CD4-positive, alpha-beta T cell treated with Interleukin-21 for 1 hour (primary cell): Measurements from ENCODE around the gene ATAD3A.

Source experiments
- DNase-seq: peaks from one replicate; pipeline ENCODE4 v3.0.0-alpha.2; 2020

Gene ATAD3A

DNA sequence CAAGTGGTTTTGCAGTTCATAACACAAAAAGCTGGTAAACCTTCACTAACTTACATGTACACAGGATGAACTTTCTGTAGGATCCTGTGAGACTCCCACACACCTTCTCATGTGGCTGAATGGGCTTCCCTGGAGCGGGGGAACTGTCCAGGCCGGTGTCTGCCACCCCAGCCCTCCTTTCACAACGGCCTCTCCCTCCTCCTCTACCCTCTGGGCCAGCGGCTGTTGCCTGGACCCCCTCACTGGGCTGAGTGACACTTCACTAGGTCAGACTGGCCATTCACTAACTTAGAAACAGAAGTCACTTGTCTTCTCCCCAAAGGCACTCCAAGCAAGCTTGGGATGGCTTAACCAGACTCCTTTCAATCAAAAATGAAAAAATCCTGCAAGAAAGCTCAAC is 46.6 kb downstream of the ATAD3A start:
- no peak for DNase-seq

DNA sequence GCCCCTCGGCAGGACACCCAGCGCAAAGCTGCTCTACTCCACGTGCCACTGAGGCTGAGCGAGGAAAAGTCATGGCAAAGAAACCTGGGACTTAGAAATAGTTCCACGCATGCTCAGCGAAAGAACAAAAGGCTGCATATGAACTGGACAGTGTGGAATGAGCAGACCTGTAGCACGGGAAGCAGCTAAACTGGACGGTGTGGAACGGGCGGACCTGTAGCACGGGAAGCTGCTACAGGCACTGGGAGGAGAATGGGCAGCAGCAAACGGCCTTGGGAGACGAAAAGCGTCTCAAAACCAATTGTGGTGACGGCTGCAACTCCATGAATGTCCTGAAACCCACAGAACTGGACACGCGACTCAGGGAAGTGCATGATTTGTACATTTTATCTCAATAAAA is 47.1 kb downstream of the ATAD3A start:
- no peak for DNase-seq

DNA sequence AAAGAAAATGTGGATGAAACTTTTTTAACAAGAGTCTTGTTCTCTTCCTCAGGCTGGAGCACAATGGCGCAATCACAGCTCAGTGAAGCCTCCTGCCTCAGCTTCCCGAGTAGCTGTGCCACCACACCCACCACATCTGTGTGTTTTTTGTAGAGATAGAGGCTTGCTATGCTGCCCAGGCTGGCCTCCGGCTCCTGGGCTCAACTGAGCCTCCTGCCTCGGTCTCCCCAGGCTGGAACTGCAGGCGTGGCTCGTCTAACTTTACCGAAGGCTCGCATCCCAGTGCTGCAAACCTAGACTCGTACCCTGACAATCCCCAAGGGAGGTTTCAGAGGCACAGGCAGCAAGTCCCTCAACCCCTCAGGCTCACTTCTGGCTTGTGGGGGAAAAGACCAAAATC is 48.2 kb downstream of the ATAD3A start:
- no peak for DNase-seq

DNA sequence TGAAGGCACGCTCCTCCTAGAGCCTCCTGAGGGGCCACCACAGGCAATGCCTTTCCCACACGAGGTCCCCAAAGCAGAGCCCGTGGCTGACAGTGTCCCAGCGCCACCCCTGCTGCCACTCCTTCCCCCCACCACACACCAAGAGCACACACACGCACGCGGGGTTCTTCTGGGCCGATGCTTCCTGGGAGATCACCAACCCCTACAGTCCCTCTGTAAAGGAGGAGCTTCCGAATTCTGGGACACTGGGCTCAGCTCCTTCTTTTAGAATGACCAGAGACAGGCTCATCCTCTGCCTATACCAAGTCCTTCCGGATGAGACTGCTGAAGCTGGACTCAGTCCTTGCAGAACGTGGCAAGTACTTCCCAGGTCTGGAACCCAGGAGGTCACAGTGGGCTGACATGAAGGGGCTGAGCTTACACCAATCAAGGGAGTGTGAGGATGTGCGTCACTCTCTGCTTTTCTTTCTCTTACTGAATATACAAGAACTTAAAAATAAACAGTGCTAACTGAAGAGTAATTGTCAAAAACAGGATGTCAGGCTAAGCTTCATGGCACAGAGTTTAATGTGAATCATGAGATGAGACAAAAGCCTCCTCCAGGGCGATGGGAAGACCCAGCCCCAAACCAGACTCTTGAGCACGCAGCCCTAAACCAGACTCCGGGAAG is 50.0 kb downstream of the ATAD3A start:
- no peak for DNase-seq

DNA sequence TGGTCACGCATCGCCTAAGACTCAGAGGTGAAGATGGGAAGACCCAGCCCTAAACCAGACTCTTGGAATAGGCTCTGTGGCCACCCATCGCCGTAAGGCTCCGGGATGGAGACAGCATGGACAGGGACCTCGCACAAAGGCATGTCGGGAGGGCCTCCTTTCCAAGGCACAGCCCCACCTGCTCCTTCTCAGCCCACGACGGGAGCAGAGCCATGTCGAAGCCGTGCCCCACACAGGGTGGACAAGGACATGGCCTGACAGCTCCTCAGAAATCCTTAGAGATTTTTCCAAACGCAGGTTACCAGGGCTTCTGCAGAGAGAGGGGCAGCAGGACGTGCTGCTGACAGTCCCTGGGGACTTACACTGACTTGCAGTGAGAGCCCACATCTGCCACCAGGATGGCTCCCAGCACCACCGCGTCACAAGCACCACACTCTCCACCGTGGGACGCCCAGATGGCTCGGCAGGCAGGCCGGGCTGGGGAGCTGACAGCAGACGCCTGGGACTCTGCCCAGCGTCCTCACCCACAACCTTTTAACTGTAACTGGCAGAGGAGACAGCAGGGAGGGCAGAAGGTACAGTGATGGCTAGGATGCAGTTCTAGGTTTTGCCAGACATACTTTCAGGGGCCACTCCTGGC is 50.7 kb downstream of the ATAD3A start:
- no peak for DNase-seq

DNA sequence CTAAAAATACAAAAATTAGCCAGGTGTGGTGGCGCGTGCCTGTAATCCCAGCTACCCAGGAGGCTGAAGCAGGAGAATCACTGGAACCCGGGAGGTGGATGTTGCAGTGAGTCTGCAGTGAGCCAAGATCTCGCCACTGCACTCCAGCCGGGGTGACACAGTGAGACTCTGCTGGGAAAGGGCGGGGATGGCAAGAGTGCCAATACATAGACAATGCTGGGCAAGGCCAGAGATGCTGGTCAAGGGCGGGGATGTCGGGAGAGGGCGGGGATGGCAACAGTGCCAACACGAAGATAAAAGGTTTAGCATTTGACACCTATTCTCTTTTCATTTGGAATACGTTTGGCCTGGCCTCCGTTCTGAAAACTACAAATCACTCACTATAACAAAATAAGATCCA is 51.7 kb downstream of the ATAD3A start:
- DNase-seq = no peak

DNA sequence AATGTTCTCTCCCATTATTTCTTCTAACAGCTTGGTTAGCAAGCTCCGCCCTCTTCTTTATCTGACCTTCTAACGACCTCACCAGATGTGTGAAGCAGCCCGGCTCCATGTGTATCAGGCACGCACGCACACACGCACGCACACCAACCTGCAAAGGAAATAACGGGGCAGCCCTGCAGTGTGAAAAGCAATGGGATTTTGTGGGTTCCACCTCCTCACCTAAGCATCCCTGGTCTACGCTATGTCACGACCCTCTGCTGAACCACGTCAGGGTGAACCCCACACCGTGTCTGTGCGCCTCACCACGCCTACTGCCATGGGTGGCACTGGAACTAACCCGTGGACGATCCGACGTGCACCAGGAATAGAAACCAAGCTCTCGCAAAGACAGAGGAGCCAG is 52.3 kb downstream of the ATAD3A start:
- DNase-seq = no peak

DNA sequence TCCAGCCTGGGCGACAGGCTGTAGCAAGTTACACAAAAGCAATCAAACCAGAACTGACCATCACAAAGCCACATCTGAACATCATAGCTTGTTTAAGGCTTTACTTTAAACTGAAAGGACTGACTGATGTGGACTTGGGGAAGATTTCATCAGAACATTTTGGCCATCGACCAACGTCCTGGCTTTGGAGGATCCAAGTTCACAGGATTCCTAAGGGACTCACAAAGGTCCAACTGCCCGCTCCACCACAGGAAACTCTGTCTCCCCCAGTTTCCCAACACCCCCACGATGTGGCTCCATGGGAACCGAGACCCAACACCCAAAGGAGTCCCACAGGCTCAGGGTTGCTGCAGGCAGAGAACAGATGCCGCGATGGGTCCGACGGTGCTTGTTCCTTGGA is 53.4 kb downstream of the ATAD3A start:
- DNase-seq = no peak

DNA sequence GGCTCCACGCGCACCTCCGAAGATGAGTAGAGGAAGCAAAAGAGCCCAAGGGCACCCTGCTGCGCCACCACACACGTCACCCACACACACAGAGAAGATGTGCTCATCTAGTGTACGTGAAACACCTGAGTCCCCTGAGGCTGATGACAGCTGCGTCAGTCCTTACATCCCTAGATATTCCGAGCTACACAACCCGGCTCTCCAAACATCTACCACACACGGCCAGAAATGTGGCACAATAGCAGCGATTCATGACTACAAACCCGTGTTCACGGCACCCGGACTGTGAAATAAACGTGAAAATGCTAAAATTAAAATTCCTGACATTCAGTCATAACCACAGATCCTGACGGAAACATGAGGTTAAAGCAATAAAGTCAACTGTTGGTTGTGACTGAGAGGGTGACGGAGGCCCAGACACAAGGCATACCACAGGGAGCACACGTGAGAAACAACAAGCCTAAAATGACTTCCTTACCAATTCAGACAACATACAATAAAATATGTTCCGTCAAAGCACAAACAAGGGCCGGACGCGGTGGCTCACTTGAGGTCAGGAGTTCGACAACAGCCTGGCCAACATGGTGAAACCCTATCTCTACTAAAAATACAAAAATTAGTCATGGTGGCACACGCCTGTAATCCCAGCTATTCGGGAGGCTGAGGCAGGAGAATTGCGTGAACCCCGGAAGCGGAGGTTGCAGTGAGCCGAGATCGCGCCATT is 55.4 kb downstream of the ATAD3A start:
- DNase-seq = no peak

DNA sequence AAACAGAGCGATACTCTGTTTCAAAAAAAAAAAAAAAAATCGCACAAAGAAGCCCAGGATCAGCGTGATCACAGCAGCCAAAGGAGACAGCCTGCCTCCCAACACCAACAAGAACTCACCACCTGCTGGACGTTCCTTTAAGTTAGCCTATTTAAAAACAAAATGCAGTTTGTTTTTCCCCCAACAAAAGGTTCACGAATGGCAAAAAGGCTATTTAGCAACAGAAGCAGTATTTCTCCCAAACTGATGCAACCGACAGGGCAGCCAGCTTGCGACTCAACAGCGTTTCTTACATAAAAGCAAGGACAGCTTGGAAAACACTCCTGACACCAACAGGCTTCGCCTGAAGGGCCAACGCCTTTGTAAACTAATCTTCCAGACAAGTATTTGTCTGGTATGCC is 55.9 kb downstream of the ATAD3A start:
- DNase-seq = no peak

DNA sequence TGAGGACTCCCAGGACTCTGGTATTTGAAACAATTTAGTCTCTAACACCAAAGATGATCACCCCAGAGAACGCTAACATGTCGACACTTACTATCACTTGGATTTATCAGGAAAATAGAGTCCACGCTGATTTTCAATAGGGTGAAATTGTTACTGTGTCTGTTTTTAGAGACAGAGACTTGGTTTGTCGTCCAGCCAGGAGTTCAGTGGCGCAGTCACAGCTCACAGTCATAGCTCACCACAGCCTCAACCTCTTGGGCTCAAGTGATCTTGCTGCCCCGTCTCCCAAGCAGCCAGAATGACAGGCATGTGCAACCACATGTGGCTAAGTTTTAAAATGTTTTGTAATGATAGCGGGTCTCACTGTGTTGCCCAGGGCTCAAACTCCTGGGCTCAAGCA is 57.4 kb downstream of the ATAD3A start:
- DNase-seq = no peak

DNA sequence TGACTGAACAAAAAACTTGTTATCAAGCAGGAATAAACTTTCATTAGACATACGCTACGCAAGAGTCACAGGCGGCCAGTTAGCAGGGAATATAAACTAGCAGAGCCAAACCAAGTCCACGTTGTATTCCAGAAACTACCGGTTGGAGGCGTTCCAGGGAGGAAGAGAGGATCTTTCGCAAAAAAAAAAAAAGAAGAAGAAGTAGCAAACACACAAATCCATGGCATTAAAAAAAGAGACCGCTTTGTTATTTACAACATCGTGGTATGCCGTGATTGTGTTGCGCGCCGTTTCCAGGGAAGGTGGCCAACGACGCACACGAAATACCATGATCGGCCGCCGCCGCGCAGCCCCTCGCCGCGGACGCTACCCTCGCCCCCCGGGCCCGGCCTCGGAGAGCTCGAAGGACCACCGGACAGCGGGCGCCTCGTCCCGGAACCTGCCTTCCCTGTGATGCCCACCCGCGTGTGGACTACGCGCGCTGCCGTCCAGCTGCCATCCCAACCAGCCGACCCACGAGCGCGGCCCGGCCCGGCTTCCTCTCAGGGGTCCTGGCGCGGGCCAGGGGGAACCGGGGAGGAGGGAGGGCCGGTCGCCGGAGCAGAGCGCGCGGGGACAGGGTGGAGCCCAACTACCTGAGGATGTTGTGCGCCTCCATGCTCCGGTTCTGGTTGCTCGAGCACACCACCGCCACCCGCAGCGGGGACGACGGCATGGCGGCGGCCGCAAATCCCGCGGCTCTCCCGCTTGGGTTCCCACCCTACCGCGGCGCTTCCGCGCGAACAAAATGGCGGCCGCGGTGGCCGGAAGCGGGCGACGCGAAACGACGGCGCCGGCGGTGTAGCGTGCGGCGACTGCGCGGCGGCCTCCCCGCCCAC is 62.1 kb downstream of the ATAD3A start:
- DNase-seq = peak; percentile 81

DNA sequence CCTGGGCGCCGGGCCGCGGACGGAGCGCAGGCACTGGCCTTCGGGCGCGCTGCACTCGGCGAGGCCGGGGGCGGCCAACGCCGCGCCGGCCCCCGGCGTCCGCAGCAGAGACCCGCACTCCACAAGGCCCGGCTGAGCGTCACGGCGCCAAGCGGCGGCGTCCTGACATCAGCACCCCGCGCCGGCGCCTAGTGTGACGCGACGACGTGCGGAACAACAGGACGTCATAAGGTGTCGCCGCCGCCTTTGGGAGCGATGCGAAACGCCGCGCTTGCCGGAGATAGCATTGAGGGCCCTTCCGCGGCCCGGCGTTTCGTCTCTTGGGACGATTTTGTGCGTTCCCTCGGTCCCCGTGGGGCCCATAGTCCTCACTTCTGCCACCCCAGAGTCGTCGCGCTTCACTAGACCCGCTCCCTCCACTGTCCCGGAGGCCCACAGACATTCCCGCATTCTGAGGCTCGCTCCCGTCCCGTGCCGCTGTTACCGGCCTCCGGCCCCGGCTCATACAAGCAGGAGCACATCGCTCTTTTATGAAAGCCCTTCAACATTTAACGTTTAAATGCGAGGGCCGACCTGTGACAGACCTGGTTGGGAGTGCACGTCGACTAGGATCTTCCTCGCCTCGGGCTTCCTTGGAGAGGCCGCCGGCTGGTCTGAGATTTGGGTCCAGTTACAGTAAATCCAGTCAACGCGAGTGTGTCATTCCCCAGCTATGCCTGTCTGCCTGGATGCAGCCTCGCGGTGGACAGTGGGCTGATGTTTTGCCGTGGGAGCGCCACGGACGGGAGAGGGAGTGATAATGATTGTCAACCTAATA is 63.0 kb downstream of the ATAD3A start, which contains the start of gene SSU72:
SSU72 (minus strand) TSS at position 143 of the 817 bp plus-strand sequence. CDS start 306 bp downstream, outside the sequence.
- DNase-seq = peak; percentile 93

DNA sequence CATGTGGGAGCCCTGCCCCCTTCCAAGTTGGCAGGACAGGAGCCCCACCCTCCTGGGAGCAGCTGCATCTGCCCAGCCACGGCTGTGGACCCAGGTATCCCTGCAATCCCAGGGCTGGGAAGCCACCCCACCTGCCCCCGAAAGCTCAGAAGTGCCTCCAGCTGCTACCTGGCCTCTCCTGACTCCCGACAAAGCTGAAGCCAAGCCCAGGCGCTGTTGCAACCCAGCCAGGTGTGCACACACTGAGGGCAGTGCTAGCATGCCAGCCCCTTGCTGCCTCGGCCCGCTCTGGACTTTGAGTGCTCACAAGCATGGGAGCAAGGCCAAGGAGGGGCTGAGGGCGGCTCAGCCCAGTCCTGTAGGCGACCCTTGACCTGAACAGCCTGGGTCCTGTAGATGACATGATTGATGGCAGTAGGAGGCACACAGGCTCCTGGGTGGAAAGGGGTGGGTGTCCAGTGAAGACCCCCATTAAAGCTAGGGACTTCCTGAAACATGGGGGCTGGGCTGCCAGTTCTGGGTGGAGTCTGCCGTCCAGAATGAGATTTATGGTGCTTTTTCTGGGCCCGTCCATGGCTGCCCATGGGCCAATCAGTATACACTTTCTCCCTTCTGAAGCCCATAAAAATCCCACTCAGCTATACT is 65.5 kb downstream of the ATAD3A start:
- no peak for DNase-seq

DNA sequence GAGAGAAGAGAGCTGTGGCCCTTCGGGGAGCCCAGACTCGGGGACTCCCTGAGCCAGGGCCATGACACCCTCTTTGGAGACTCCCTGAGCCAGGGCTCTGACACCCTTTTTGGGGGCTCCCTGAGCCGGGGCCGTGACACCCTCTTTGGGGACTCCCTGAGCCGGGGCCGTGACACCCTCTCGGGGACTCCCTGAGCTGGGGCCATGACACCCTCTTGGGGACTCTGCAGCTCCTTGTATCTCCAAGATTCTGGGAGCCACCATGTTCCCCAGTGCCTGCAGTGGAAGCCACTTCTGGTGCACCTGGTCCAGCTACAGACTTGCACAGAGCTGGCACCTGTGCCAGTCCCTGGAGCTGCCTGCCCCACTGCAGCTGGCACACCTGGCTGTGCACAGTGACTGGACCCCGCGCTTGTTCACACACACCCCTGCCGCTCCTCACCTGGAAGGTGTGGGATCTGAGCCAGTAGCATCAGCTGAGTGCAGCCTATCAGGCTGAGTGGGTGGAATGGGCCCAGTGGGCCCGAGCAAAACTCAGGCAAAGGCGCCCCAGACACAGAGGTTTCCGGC is 66.5 kb downstream of the ATAD3A start:
- no peak for DNase-seq

DNA sequence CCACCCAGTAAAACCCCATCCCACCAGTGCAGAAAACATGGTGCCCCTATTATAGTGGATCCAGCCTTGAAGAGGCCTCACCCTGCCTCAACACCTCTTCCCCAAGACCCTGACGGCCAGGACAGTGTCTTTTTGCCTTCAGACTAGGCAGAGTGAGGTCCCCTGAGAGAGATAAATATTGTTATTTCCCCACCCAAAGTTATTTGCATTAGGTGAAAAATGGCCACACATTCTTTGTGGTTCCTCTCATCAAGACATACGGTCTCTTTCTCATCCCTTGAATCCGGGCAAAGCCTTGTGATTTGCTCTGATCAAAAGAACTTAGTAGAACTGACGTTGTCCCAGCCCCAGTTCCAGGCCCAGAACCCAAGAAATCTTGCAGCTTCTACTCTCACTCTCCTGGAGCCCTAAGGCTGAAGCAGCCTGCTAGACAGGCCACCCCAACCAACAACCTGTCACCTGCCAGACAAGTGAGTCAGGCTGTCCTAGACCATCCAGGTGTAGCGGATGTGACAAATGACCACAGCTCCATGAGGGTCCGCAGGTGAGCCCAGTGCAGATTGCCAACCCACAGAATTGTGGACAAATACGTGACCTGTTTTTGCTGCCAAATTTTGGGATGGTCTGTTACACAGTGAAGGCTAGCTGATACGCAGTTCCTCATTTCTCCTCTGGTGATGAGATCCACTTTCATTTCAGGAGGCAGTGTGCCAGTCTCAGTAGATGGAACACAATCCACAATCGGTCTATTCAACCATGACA is 70.8 kb downstream of the ATAD3A start:
- DNase-seq = no peak

DNA sequence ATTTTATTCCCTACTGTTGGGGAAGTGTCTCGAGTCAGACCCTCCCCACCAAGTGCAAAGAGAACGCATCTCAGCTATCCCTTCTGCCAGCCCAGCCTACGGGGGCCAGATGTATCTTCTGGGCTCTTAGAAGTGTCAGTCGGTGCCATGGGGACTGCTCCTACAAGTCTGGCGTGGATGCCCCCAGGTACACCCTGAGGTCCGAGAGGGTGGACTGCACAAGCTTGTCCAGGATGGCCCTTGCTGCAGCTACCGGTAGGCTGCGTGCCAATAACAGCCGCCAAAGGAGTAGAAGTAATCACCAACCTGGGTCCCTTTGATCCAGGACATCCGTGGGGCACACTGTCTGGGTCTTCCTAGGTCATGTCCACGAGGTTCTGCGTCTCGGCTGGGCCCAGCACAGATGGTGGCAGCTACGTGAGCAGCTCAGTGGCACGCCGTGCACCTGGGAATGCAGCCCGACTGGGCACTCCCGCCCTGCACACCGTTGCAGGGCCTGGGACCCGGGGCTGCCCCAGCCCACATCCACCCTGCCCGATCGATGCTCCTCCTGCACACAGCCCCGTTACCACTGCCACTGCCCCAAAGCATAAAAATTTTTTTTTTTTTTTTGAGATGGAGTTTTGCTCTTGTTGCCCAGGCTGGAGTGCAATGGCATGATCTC is 71.5 kb downstream of the ATAD3A start:
- no peak for DNase-seq
